ENCODE results near the gene UTS2.

Gene UTS2

GRCh38 chr1:7839526-7839925 is 13.3 kb downstream of the UTS2 start:
- Histone ChIP-seq H3K36me3 (ENCODE audit: insufficient read depth, low read length) (peaks cover 13% of the 10 kb centered on the region; the same call in 1 of the 2 replicates), H3K9ac (ENCODE audit: insufficient read length) (no peak overlapping the region)

GRCh38 chr1:7838714-7839113 is 14.2 kb downstream of the UTS2 start:
- Histone ChIP-seq H3K9me3 (ENCODE audit: low read depth, low read length) (no peaks in the 10 kb centered on the region), H3K9ac (ENCODE audit: insufficient read length) (no peak overlapping the region), H3K36me3 (ENCODE audit: insufficient read depth, low read length) (peaks cover 13% of the 10 kb centered on the region; the same call in 1 of the 2 replicates), H3K4me3 (no peak overlapping the region), H3K27ac (no peak overlapping the region)
- TF ChIP-seq POLR2AphosphoS5 (IDR thresholded peaks at IDR 0.05; ENCODE audit: borderline replicate concordance, low read depth, low read length) (no peak), FOXP2 (optimal IDR thresholded peaks at IDR 0.05; ENCODE audit: control extremely low read depth, extremely low read length, insufficient read depth) (no peak)
- DNase-seq (ENCODE audit: low read depth, low spot score) = no peak

More at GRCh38 chr1:7839526-7839925, 13.3 kb downstream of the UTS2 start:
- no peak for DNase-seq (ENCODE audit: low read depth, low spot score)
- no peaks in the 10 kb centered on the region for H3K9me3 ChIP-seq (ENCODE audit: low read depth, low read length)
- no peak overlapping the region for H3K27ac ChIP-seq
- H3K4me3 ChIP-seq = no peak overlapping the region
- TF ChIP-seq POLR2AphosphoS5 (IDR thresholded peaks at IDR 0.05; ENCODE audit: borderline replicate concordance, low read depth, low read length) = no peak
- TF ChIP-seq FOXP2 (optimal IDR thresholded peaks at IDR 0.05; ENCODE audit: control extremely low read depth, extremely low read length, insufficient read depth) = no peak
- no peak for TF ChIP-seq EZH2 (IDR thresholded peaks at IDR 0.05)

GRCh38 chr1:7833035-7833434 is 19.8 kb downstream of the UTS2 start:
- TF ChIP-seq FOXP2 (optimal IDR thresholded peaks at IDR 0.05; ENCODE audit: control extremely low read depth, extremely low read length, insufficient read depth) (no peak), EZH2 (IDR thresholded peaks at IDR 0.05) (no peak), POLR2AphosphoS5 (IDR thresholded peaks at IDR 0.05; ENCODE audit: borderline replicate concordance, low read depth, low read length) (no peak)
- Histone ChIP-seq H3K9me3 (ENCODE audit: low read depth, low read length) (no peaks in the 10 kb centered on the region), H3K9ac (ENCODE audit: insufficient read length) (no peak overlapping the region), H3K36me3 (ENCODE audit: insufficient read depth, low read length) (peaks cover 13% of the 10 kb centered on the region; the same call in 1 of the 2 replicates), H3K27ac (no peak overlapping the region), H3K4me3 (no peak overlapping the region)
- DNase-seq (ENCODE audit: low read depth, low spot score) = no peak

GRCh38 chr1:7831458-7831857 is 21.4 kb downstream of the UTS2 start:
- no peaks in the 10 kb centered on the region for H3K9me3 ChIP-seq (ENCODE audit: low read depth, low read length)
- TF ChIP-seq FOXP2 (optimal IDR thresholded peaks at IDR 0.05; ENCODE audit: control extremely low read depth, extremely low read length, insufficient read depth) = no peak
- no peak for TF ChIP-seq EZH2 (IDR thresholded peaks at IDR 0.05)
- no peak for TF ChIP-seq POLR2AphosphoS5 (IDR thresholded peaks at IDR 0.05; ENCODE audit: borderline replicate concordance, low read depth, low read length)
- no peak overlapping the region for H3K27ac ChIP-seq
- no peak overlapping the region for H3K9ac ChIP-seq (ENCODE audit: insufficient read length)
- H3K36me3 ChIP-seq (ENCODE audit: insufficient read depth, low read length) = no peaks in the 10 kb centered on the region; the same call in 1 of the 2 replicates
- peak; percentile 40 for DNase-seq (ENCODE audit: low read depth, low spot score)
- H3K4me3 ChIP-seq = no peak overlapping the region

GRCh38 chr1:7827126-7827955 is 25.5 kb downstream of the UTS2 start:
- Histone ChIP-seq H3K4me3 (no peak overlapping the region), H3K9ac (ENCODE audit: insufficient read length) (no peak overlapping the region)

GRCh38 chr1:7826363-7826762 is 26.5 kb downstream of the UTS2 start:
- TF ChIP-seq POLR2AphosphoS5 (IDR thresholded peaks at IDR 0.05; ENCODE audit: borderline replicate concordance, low read depth, low read length) (no peak), FOXP2 (optimal IDR thresholded peaks at IDR 0.05; ENCODE audit: control extremely low read depth, extremely low read length, insufficient read depth) (no peak), EZH2 (IDR thresholded peaks at IDR 0.05) (no peak)
- Histone ChIP-seq H3K36me3 (ENCODE audit: insufficient read depth, low read length) (no peaks in the 10 kb centered on the region; the same call in 1 of the 2 replicates), H3K4me3 (no peak overlapping the region), H3K9ac (ENCODE audit: insufficient read length) (no peak overlapping the region), H3K27ac (no peak overlapping the region), H3K9me3 (ENCODE audit: low read depth, low read length) (no peaks in the 10 kb centered on the region)
- DNase-seq (ENCODE audit: low read depth, low spot score) = no peak

More at GRCh38 chr1:7827126-7827955, 25.5 kb downstream of the UTS2 start:
- no peaks in the 10 kb centered on the region; the same call in 1 of the 2 replicates for H3K36me3 ChIP-seq (ENCODE audit: insufficient read depth, low read length)
- H3K9me3 ChIP-seq (ENCODE audit: low read depth, low read length) = no peaks in the 10 kb centered on the region
- H3K27ac ChIP-seq = no peak overlapping the region
- no peak for DNase-seq (ENCODE audit: low read depth, low spot score)
- TF ChIP-seq FOXP2 (optimal IDR thresholded peaks at IDR 0.05; ENCODE audit: control extremely low read depth, extremely low read length, insufficient read depth) (no peak), POLR2AphosphoS5 (IDR thresholded peaks at IDR 0.05; ENCODE audit: borderline replicate concordance, low read depth, low read length) (no peak), EZH2 (IDR thresholded peaks at IDR 0.05) (no peak)

- Histone ChIP-seq H3K9me3 (ENCODE audit: low read depth, low read length) (no peaks in the 10 kb centered on the region), H3K36me3 (ENCODE audit: insufficient read depth, low read length) (no peaks in the 10 kb centered on the region; the same call in 1 of the 2 replicates), H3K27ac (no peak overlapping the region), H3K9ac (ENCODE audit: insufficient read length) (no peak overlapping the region), H3K4me3 (no peak overlapping the region)
- DNase-seq (ENCODE audit: low read depth, low spot score) = no peak
- TF ChIP-seq FOXP2 (optimal IDR thresholded peaks at IDR 0.05; ENCODE audit: control extremely low read depth, extremely low read length, insufficient read depth) (no peak), EZH2 (IDR thresholded peaks at IDR 0.05) (no peak), POLR2AphosphoS5 (IDR thresholded peaks at IDR 0.05; ENCODE audit: borderline replicate concordance, low read depth, low read length) (no peak)
These were observed 28.2 kb downstream of the UTS2 start for GRCh38 chr1:7824701-7825100.

GRCh38 chr1:7821282-7821681 is 31.6 kb downstream of the UTS2 start:
- Histone ChIP-seq H3K9ac (ENCODE audit: insufficient read length) (no peak overlapping the region), H3K4me3 (no peak overlapping the region), H3K27ac (no peak overlapping the region), H3K9me3 (ENCODE audit: low read depth, low read length) (no peaks in the 10 kb centered on the region), H3K36me3 (ENCODE audit: insufficient read depth, low read length) (no peaks in the 10 kb centered on the region)
- TF ChIP-seq POLR2AphosphoS5 (IDR thresholded peaks at IDR 0.05; ENCODE audit: borderline replicate concordance, low read depth, low read length) = no peak
- TF ChIP-seq FOXP2 (optimal IDR thresholded peaks at IDR 0.05; ENCODE audit: control extremely low read depth, extremely low read length, insufficient read depth) = no peak
- TF ChIP-seq EZH2 (IDR thresholded peaks at IDR 0.05) = no peak
- DNase-seq (ENCODE audit: low read depth, low spot score) = no peak
